Muscle of leg (tissue), 11 donors: Measurements from ENCODE around the gene SRF. TPM values are rescaled to one million over a fixed set of nuclear protein-coding genes. Genes with fewer than 3 reads are reported as not detected.
A peak's percentile ranks its signal among the peaks of the same experiment; 100 is the strongest.

Experiments
- DNase-seq: peaks from one replicate; pipeline ENCODE4 v3.0.0; 2013
- H3K27ac ChIP-seq: one replicate; pipeline ENCODE4 v1.5.1; 2013; ENCODE audit warnings: mild to moderate bottlenecking, low read length, control low read depth
- H3K27me3 ChIP-seq: one replicate; pipeline ENCODE4 v1.6.1; 2013; ENCODE audit warnings: low read length; ENCODE audit not compliant: control insufficient read depth, insufficient read depth
- H3K36me3 ChIP-seq: one replicate; pipeline ENCODE4 v1.6.1; 2013; ENCODE audit warnings: low read length; ENCODE audit not compliant: control insufficient read depth, insufficient read depth
- H3K4me1 ChIP-seq: one replicate; pipeline ENCODE4 v1.6.1; 2013; ENCODE audit warnings: low read length; ENCODE audit not compliant: control insufficient read depth, insufficient read depth
- H3K4me3 ChIP-seq: one replicate; pipeline ENCODE4 v1.5.1; 2013; ENCODE audit warnings: low read length, control low read depth
- H3K9me3 ChIP-seq: replicated peaks from 2 replicates; pipeline ENCODE4 v1.6.1; 2013; ENCODE audit warnings: low read depth, low read length; ENCODE audit not compliant: control insufficient read depth
- WGBS: methylation state at CpG from one replicate; pipeline ENCODE4 v1.1.5; 2013; ENCODE audit warnings: missing lambda C conversion rate; ENCODE audit not compliant: insufficient coverage; 5-methylcytosine and 5-hydroxymethylcytosine counted together
- polyA plus RNA-seq, 8 donors: library from polyadenylated mRNA; unstranded; fragments of 120-200 nt; gene quantifications; one replicate each; pipeline versions ENCODE4 v1.2.1 to v1.2.3, GENCODE V29; 2013; ENCODE audit warnings: inconsistent platforms in 1 of 8, low replicate concordance in 1 of 8; ENCODE audit not compliant: insufficient read length in 8 of 8, insufficient read depth in 1 of 8
- total RNA-seq: library from RNA; stranded (reverse); fragments of 120-200 nt; gene quantifications from one replicate; pipeline ENCODE4 v1.2.4, GENCODE V29; 2013

The SRF gene
- total and polyA plus RNA-seq, 9 donors: 21.9 to 58.5 (median 45.0) TPM

DNA sequence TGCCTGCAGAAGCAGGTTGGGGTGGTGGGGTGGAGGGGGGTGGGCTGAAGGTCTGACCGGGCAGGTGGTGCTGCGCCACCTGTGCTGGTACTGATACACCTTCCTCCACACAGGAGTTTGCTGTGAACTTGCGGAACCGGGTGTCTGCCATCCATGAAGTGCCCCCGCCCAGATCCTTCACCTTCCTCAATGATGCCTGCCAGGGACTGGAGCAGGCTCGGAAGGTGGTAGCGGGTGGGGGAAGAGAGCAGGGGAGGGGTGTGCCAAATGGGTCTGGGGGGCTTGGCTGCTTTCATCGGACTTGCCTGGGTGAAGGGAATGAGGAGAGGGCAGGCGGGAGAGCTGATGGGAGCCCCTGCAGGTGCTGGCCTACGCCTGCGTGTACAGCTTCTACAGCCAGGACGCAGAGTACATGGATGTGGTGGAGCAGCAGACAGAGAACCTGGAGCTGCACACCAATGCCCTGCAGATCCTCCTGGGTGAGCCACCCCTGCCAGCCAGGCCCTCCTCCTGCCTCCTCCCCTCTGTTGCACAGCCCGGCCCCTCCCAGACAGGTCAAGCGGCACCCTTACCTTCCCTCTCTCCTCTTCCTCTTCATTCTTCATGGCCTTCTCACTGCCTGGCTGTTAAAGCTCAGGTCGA lies 51.5 kb downstream of the SRF start:
- H3K27ac ChIP-seq: no peak overlapping the region
- 80% methylated on average over 6 of the region's 15 CpGs for whole genome bisulfite sequencing
- H3K4me3 ChIP-seq: no peak overlapping the region
- DNase-seq: no peak
- no peaks in the 10 kb centered on the region for H3K9me3 ChIP-seq
- H3K36me3 ChIP-seq: peaks cover 32% of the 10 kb centered on the region
- H3K4me1 ChIP-seq: peaks cover 17% of the 10 kb centered on the region
- H3K27me3 ChIP-seq: no peaks in the 10 kb centered on the region

DNA sequence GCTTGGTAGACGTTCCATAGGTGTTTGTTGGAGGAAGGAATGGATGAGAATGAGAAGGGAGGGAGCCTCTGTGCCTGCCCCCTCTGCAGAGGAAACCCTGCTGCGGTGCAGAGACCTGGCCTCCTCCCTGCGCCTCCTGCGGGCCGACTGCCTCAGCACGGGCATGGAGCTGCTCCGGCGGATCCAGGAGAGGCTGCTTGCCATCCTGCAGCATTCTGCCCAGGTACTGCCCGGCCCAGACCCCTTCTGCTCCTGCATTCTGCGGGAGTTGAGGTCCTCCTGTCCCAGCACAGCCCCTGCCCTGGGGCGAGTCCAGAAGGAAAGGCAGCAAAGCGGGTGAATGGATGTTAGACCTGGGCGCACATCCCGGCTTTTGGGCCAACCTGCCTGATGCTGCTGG lies 52.1 kb downstream of the SRF start:
- no peak overlapping the region for H3K27ac ChIP-seq
- WGBS: 81% methylated on average over 12 of the region's 14 CpGs

GRCh38 chr6:43226192-43226851 lies 55.3 kb downstream of the SRF start:
- Histone ChIP-seq H3K4me3 (no peak overlapping the region), H3K27me3 (peaks cover 6% of the 10 kb centered on the region), H3K4me1 (peaks cover 15% of the 10 kb centered on the region), H3K27ac (no peak overlapping the region), H3K9me3 (no peaks in the 10 kb centered on the region), H3K36me3 (peaks cover 16% of the 10 kb centered on the region)
- WGBS: 90% methylated on average over 5 of the region's 11 CpGs
- DNase-seq: no peak

More for the DNA sequence above, 52.1 kb downstream of the SRF start:
- peaks cover 31% of the 10 kb centered on the region for H3K36me3 ChIP-seq
- H3K27me3 ChIP-seq: no peaks in the 10 kb centered on the region
- no peak for DNase-seq
- no peak overlapping the region for H3K4me3 ChIP-seq
- peaks cover 17% of the 10 kb centered on the region for H3K4me1 ChIP-seq
- no peaks in the 10 kb centered on the region for H3K9me3 ChIP-seq

- Histone ChIP-seq H3K4me1 (peaks cover 6% of the 10 kb centered on the region), H3K27ac (peak within 1 kb of the TSS; percentile 15), H3K27me3 (peaks cover 16% of the 10 kb centered on the region), H3K36me3 (peaks cover 5% of the 10 kb centered on the region), H3K4me3 (peak within 1 kb of the TSS; percentile 48), H3K9me3 (no peaks in the 10 kb centered on the region)
- under 1% methylated on average over 82 of the region's 82 CpGs for WGBS
- DNase-seq: peak; percentile 86
Measured at GRCh38 chr6:43228951-43229802, 58.1 kb downstream of the SRF start, which contains the start of gene DNPH1. DNPH1 (minus strand) TSS chr6:43229481; CDS start chr6:43229456, 25 bp downstream.

GRCh38 chr6:43229803-43230620 lies 58.9 kb downstream of the SRF start:
- Histone ChIP-seq H3K27ac (no peak overlapping the region), H3K36me3 (no peaks in the 10 kb centered on the region), H3K4me3 (peak overlapping the region; percentile 48), H3K27me3 (peaks cover 18% of the 10 kb centered on the region), H3K4me1 (peaks cover 6% of the 10 kb centered on the region), H3K9me3 (no peaks in the 10 kb centered on the region)
- 61% methylated on average over 11 of the region's 17 CpGs for WGBS
- no peak for DNase-seq

- H3K9me3 ChIP-seq: no peaks in the 10 kb centered on the region
- H3K27me3 ChIP-seq: peaks cover 23% of the 10 kb centered on the region
- no peaks in the 10 kb centered on the region for H3K36me3 ChIP-seq
- no peak overlapping the region for H3K4me3 ChIP-seq
- peaks cover 6% of the 10 kb centered on the region for H3K4me1 ChIP-seq
- H3K27ac ChIP-seq: no peak overlapping the region
- no CpG with 5 or more reads among the region's 4 CpGs for WGBS
- DNase-seq: no peak
Measured at GRCh38 chr6:43231053-43231452, 60.0 kb downstream of the SRF start.

Other genes with a start within 250 kb of the SRF start
- 16.8 TPM for gene CNPY3, start 241.8 kb upstream of the SRF start, total RNA-seq
- 10 to 100 TPM; 27.3 to 41.6 (median 33.1) TPM for gene CNPY3, start 241.8 kb upstream of the SRF start, polyA plus RNA-seq
- 0.22 TPM for gene GNMT, start 210.5 kb upstream of the SRF start, total RNA-seq
- 1 to 10 TPM in 1 of 8 donors, under 1 TPM in 7; 0.10 to 1.0 (median 0.51) TPM for gene GNMT, start 210.5 kb upstream of the SRF start, polyA plus RNA-seq
- gene PEX6, start 192.1 kb upstream of the SRF start, total RNA-seq: 15.5 TPM
- gene PEX6, start 192.1 kb upstream of the SRF start, polyA plus RNA-seq: 10 to 100 TPM; 13.0 to 28.4 (median 20.8) TPM
- gene PPP2R5D, start 186.7 kb upstream of the SRF start, total RNA-seq: 34.7 TPM
- 10 to 100 TPM; 38.3 to 54.8 (median 46.0) TPM for gene PPP2R5D, start 186.7 kb upstream of the SRF start, polyA plus RNA-seq
- gene MEA1, start 157.3 kb upstream of the SRF start, total RNA-seq: 59.6 TPM
- gene MEA1, start 157.3 kb upstream of the SRF start, polyA plus RNA-seq: 10 to 100 TPM; 40.4 to 63.4 (median 48.6) TPM
- 211 TPM for gene KLHDC3, start 157.0 kb upstream of the SRF start, total RNA-seq
- 100 to 1,000 TPM; 166 to 222 (median 207) TPM for gene KLHDC3, start 157.0 kb upstream of the SRF start, polyA plus RNA-seq
- 53.1 TPM for gene RRP36, start 149.6 kb upstream of the SRF start, total RNA-seq
- 10 to 100 TPM; 39.8 to 48.5 (median 44.4) TPM for gene RRP36, start 149.6 kb upstream of the SRF start, polyA plus RNA-seq
- gene CUL7, start 117.4 kb upstream of the SRF start, total RNA-seq: 36.8 TPM
- 10 to 100 TPM; 35.7 to 49.2 (median 41.6) TPM for gene CUL7, start 117.4 kb upstream of the SRF start, polyA plus RNA-seq
- gene MRPL2, start 111.8 kb upstream of the SRF start, total RNA-seq: 27.6 TPM
- 10 to 100 TPM; 39.5 to 55.1 (median 47.5) TPM for gene MRPL2, start 111.8 kb upstream of the SRF start, polyA plus RNA-seq
- 21.6 TPM for gene KLC4, start 111.6 kb upstream of the SRF start, total RNA-seq
- 10 to 100 TPM; 19.4 to 36.3 (median 26.1) TPM for gene KLC4, start 111.6 kb upstream of the SRF start, polyA plus RNA-seq
- 40.2 TPM for gene PTK7, start 95.0 kb upstream of the SRF start, total RNA-seq
- 100 to 1,000 TPM in 1 of 8 donors, 10 to 100 TPM in 7; 44.1 to 117 (median 79.3) TPM for gene PTK7, start 95.0 kb upstream of the SRF start, polyA plus RNA-seq
- 16.8 TPM for gene CUL9, start 10.9 kb downstream of the SRF start, total RNA-seq
- 10 to 100 TPM; 11.8 to 23.9 (median 19.9) TPM for gene CUL9, start 10.9 kb downstream of the SRF start, polyA plus RNA-seq
- 20.1 TPM for gene DNPH1, start 58.2 kb downstream of the SRF start, total RNA-seq
- 10 to 100 TPM; 24.1 to 32.0 (median 27.7) TPM for gene DNPH1, start 58.2 kb downstream of the SRF start, polyA plus RNA-seq
- under 0.01 TPM for gene TTBK1, start 72.2 kb downstream of the SRF start, total RNA-seq
- under 1 TPM; 0.04 to 0.17 (median 0.05) TPM for gene TTBK1, start 72.2 kb downstream of the SRF start, polyA plus RNA-seq
- not detected for gene SLC22A7, start 127.0 kb downstream of the SRF start, total RNA-seq
- gene SLC22A7, start 127.0 kb downstream of the SRF start, polyA plus RNA-seq: under 1 TPM in 2 of 8 donors, not detected in 6; 0.13 to 0.53 TPM
- 1.1 TPM for gene CRIP3, start 137.6 kb downstream of the SRF start, total RNA-seq
- gene CRIP3, start 137.6 kb downstream of the SRF start, polyA plus RNA-seq: 1 to 10 TPM in 6 of 8 donors, under 1 TPM in 2; 0.64 to 2.6 (median 1.5) TPM
- 9.4 TPM for gene ZNF318, start 198.4 kb downstream of the SRF start, total RNA-seq
- gene ZNF318, start 198.4 kb downstream of the SRF start, polyA plus RNA-seq: 10 to 100 TPM; 12.2 to 17.3 (median 13.0) TPM